Endothelial cell of umbilical vein (primary cell): ENCODE measurements around the gene ANKRD39. TPM values are rescaled to one million over a fixed set of nuclear protein-coding genes. Genes with fewer than 3 reads are reported as not detected.

Source experiments
- BruUV-seq: library from RNA; stranded (reverse); fragments of 400-500 nt; replicated peaks from 2 replicates; lab custom pipeline; 2021; lab: Mats Ljungman, UMichigan
- CTCF ChIA-PET: fragments of 300-600, 350-600 bp; sonication (Branson Sonifier 250); formaldehyde crosslinking; loops from one replicate; lab custom pipeline; 2021; ENCODE audit warnings: antibody characterized with exemption, inconsistent platforms; lab: Charles Lee
- POLR2A ChIA-PET: fragments of 300-600, 350-600 bp; sonication (Branson Sonifier 250); formaldehyde crosslinking; loops from one replicate; lab custom pipeline; 2021; ENCODE audit warnings: antibody characterized with exemption, inconsistent platforms; lab: Charles Lee
- DNase-seq: peaks from one replicate; pipeline ENCODE4 v3.0.0-alpha.2; 2011; ENCODE audit warnings: low read depth, low spot score
- FAIRE-seq: peaks from 2 replicates; lab custom pipeline; 2011; peaks lifted over from hg19 to GRCh38; lab: Jason Lieb, UNC
- H2AFZ ChIP-seq: 2 replicates; pipeline ENCODE4 v1.6.0; 2012; ENCODE audit warnings: low read depth, low read length, control low read depth, inconsistent platforms
- H3K27ac ChIP-seq: 2 replicates; pipeline ENCODE4 v1.5.1; 2011; ENCODE audit warnings: low read depth, mild to moderate bottlenecking, control low read depth, low read length, moderate library complexity; ENCODE audit not compliant: insufficient read depth
- H3K27me3 ChIP-seq, 2 experiments: 2 replicates each; pipeline versions ENCODE4 v1.6.0 to v1.6.1; 2011; ENCODE audit warnings: low read length in 2 of 2, mixed read lengths in 1 of 2; ENCODE audit not compliant: control insufficient read depth in 2 of 2, insufficient read depth in 2 of 2
- H3K36me3 ChIP-seq, 2 experiments: 2 replicates in 1 of 2; 3 replicates in 1 of 2; pipeline ENCODE4 v1.5.1; 2011; ENCODE audit warnings: low read length in 2 of 2, mild to moderate bottlenecking in 1 of 2, moderate library complexity in 1 of 2; ENCODE audit not compliant: control insufficient read depth in 2 of 2, insufficient read depth in 2 of 2; ENCODE audit errors: extremely low read depth in 1 of 2
- H3K4me1 ChIP-seq: 3 replicates; pipeline ENCODE4 v1.5.1; 2011; ENCODE audit warnings: mild to moderate bottlenecking, low read length; ENCODE audit not compliant: control insufficient read depth, insufficient read depth; ENCODE audit errors: extremely low read depth
- H3K4me2 ChIP-seq: 2 replicates; pipeline ENCODE4 v1.6.1; 2011; ENCODE audit warnings: low read length, control low read depth, mixed read lengths; ENCODE audit not compliant: insufficient read depth
- H3K4me3 ChIP-seq, 3 experiments: fragments of 200-600 bp in 1 of 3; sonication (generic), shearing (Covaris generic) in 1 of 3; replicated peaks in 1 of 3; 2 replicates each; pipeline ENCODE4 v1.5.1; 2011 to 2016; ENCODE audit warnings: control low read depth in 3 of 3, low read length in 3 of 3, mild to moderate bottlenecking in 2 of 3, inconsistent platforms in 1 of 3, low read depth in 1 of 3, moderate library complexity in 1 of 3; ENCODE audit not compliant: insufficient read depth in 1 of 3
- H3K79me2 ChIP-seq: 2 replicates; pipeline ENCODE4 v1.6.0; 2012; ENCODE audit warnings: low read length, inconsistent platforms; ENCODE audit not compliant: control insufficient read depth, insufficient read depth
- H3K9ac ChIP-seq: replicated peaks from 2 replicates; pipeline ENCODE3; 2011; ENCODE audit warnings: low read length, control low read depth; ENCODE audit not compliant: insufficient read depth; ENCODE audit errors: extremely low read depth
- H3K9me1 ChIP-seq: replicated peaks from 3 replicates; pipeline ENCODE4 v1.6.0; 2011; ENCODE audit warnings: mild to moderate bottlenecking, low read length; ENCODE audit not compliant: control insufficient read depth, insufficient read depth; ENCODE audit errors: extremely low read depth
- H3K9me3 ChIP-seq: replicated peaks from 2 replicates; pipeline ENCODE4 v1.5.1; 2012; ENCODE audit warnings: low read length, inconsistent platforms; ENCODE audit not compliant: control insufficient read depth, insufficient read depth
- H4K20me1 ChIP-seq: replicated peaks from 2 replicates; pipeline ENCODE3; 2011; ENCODE audit warnings: mild to moderate bottlenecking, low read length; ENCODE audit not compliant: control insufficient read depth, insufficient read depth; ENCODE audit errors: extremely low read depth
- EZH2 ChIP-seq: IDR thresholded peaks from 2 replicates; pipeline ENCODE4 v1.6.1; 2012; ENCODE audit warnings: borderline replicate concordance, low read depth, mild to moderate bottlenecking, moderate library complexity, low read length, inconsistent platforms; ENCODE audit not compliant: severe bottlenecking
- FOS ChIP-seq: IDR thresholded peaks from 2 replicates; pipeline ENCODE4 v1.6.1; 2011; ENCODE audit warnings: mild to moderate bottlenecking, low read length, moderate library complexity, borderline replicate concordance; ENCODE audit not compliant: insufficient read depth
- GATA2 ChIP-seq: IDR thresholded peaks from 2 replicates; pipeline ENCODE4 v1.7.0; 2011; ENCODE audit warnings: low read depth, mild to moderate bottlenecking, moderate library complexity, mixed read lengths, low read length; ENCODE audit not compliant: insufficient read length, insufficient read depth
- JUN ChIP-seq: IDR thresholded peaks from 2 replicates; pipeline ENCODE4 v1.6.1; 2011; ENCODE audit warnings: borderline replicate concordance, low read depth; ENCODE audit not compliant: insufficient read length, insufficient read depth
- MYC ChIP-seq: IDR thresholded peaks from one replicate; pipeline ENCODE4 v1.6.1; 2011; ENCODE audit warnings: mild to moderate bottlenecking, low read depth, low read length
- POLR2A ChIP-seq: IDR thresholded peaks from 2 replicates; pipeline ENCODE4 v1.6.1; 2012; ENCODE audit warnings: low read depth, mild to moderate bottlenecking, control low read depth, low read length
- POLR2AphosphoS5 ChIP-seq: IDR thresholded peaks from 2 replicates; pipeline ENCODE4 v1.6.1; 2012; ENCODE audit warnings: low read depth, mild to moderate bottlenecking, control low read depth, low read length, moderate library complexity; ENCODE audit not compliant: insufficient read depth
- dilution Hi-C: fragments of 300-500 bp; cut with MboI; formaldehyde crosslinking; loops from one replicate; pipeline ENCODE4 v1.15.0; 2019; ENCODE audit warnings: low sequenced_read_pairs; ENCODE audit not compliant: extremely low pct_ligation_motif_present
- intact Hi-C: fragments of 100-400 bp; cut with micrococcal nuclease; formaldehyde crosslinking; loops from one replicate; pipeline ENCODE4 v1.10.0; 2022
- polyA plus RNA-seq, 4 experiments: library from polyadenylated mRNA; depleted of rRNA in 3 of 4; stranded (reverse) in 3 of 4; unstranded in 1 of 4; fragments of >200 nt; gene quantifications; 2 replicates each; pipeline versions ENCODE4 v1.2.1 to v1.2.3, GENCODE V29; 2011 to 2012; ENCODE audit warnings: missing spikeins in 1 of 4
- total RNA-seq: library from RNA; stranded (reverse); gene quantifications from 2 replicates; pipeline ENCODE4 v1.2.3, GENCODE V29; 2021
- TF ChIP-seq, protein P1 (sequence below), 2 donors: IDR thresholded peaks; 1 replicate in 1 of 2; 2 replicates in 1 of 2; pipeline ENCODE4 v1.5.1; 2011; ENCODE audit warnings: low read length in 2 of 2, mild to moderate bottlenecking in 2 of 2, moderate library complexity in 2 of 2, control low read depth in 1 of 2, inconsistent platforms in 1 of 2, low read depth in 1 of 2; ENCODE audit not compliant: insufficient read depth in 1 of 2; ENCODE audit errors: extremely low read depth in 1 of 2
- TF ChIP-seq, protein P2 (sequence below): IDR thresholded peaks from 2 replicates; pipeline ENCODE4 v1.6.1; 2011; ENCODE audit not compliant: insufficient read depth, insufficient read length

ANKRD39 gene
- total and polyA plus RNA-seq, 2 donors (not counting 3 experiments of a cell fraction or from before 2014, with no cell fraction given): 14.7 to 17.9 TPM

DNA sequence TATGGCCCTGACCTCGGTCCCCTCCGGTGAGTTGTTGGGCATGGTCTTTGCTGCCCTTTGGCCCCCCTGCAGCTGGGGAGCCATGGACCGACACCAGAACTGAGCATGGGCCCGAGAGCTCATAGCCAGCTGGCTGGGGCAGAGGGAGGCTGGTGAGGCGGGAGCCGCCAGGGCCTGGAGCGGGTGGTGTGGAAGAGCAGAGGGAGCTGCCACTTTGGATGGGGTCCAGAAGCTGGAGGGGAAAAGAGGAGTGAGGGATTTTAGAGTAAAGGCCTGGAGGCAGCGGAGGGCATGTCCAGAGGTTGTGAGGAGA lies 58.2 kb downstream of the ANKRD39 start:
- Histone ChIP-seq H3K9me1 (no peaks in the 10 kb centered on the region), H3K9me3 (no peaks in the 10 kb centered on the region), H4K20me1 (no peaks in the 10 kb centered on the region), H3K9ac (no peak overlapping the region), H3K36me3 (no peaks in the 10 kb centered on the region), H3K27me3 (no peaks in the 10 kb centered on the region), H2AFZ (no peak overlapping the region), H3K4me1 (no peaks in the 10 kb centered on the region), H3K79me2 (no peaks in the 10 kb centered on the region), H3K4me3 (no peak overlapping the region), H3K27ac (no peak overlapping the region), H3K4me2 (no peak overlapping the region)
- intact Hi-C loops (no loop called here), dilution Hi-C loops (no loop called here)
- ChIA-PET POLR2A (no interaction called here), CTCF (interaction anchor here (1.0 to 2.0 kb wide), 3 partner anchors 9 to 151 kb away, joined by 3 to 12 read pairs (median 4); no protein-coding TSS in a partner anchor)
- no TSS peak for BruUV-seq
- FAIRE-seq: no peak
- DNase-seq: no peak
- no peak for TF ChIP-seq GATA2
- TF ChIP-seq POLR2A: no peak
- TF ChIP-seq, protein P1, sequence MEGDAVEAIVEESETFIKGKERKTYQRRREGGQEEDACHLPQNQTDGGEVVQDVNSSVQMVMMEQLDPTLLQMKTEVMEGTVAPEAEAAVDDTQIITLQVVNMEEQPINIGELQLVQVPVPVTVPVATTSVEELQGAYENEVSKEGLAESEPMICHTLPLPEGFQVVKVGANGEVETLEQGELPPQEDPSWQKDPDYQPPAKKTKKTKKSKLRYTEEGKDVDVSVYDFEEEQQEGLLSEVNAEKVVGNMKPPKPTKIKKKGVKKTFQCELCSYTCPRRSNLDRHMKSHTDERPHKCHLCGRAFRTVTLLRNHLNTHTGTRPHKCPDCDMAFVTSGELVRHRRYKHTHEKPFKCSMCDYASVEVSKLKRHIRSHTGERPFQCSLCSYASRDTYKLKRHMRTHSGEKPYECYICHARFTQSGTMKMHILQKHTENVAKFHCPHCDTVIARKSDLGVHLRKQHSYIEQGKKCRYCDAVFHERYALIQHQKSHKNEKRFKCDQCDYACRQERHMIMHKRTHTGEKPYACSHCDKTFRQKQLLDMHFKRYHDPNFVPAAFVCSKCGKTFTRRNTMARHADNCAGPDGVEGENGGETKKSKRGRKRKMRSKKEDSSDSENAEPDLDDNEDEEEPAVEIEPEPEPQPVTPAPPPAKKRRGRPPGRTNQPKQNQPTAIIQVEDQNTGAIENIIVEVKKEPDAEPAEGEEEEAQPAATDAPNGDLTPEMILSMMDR (IDR thresholded peaks at IDR 0.05; ENCODE audit: extremely low read depth in 1 of 2, insufficient read depth in 1 of 2, low read depth in 1 of 2, low read length in 2 of 2): no peak
- TF ChIP-seq FOS: no peak
- TF ChIP-seq, protein P2, sequence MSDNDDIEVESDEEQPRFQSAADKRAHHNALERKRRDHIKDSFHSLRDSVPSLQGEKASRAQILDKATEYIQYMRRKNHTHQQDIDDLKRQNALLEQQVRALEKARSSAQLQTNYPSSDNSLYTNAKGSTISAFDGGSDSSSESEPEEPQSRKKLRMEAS: no peak
- TF ChIP-seq MYC: no peak
- no peak for TF ChIP-seq JUN
- TF ChIP-seq POLR2AphosphoS5: no peak
- no peak for TF ChIP-seq EZH2
